ENCODE measurements around the gene LANCL2.

DNA sequence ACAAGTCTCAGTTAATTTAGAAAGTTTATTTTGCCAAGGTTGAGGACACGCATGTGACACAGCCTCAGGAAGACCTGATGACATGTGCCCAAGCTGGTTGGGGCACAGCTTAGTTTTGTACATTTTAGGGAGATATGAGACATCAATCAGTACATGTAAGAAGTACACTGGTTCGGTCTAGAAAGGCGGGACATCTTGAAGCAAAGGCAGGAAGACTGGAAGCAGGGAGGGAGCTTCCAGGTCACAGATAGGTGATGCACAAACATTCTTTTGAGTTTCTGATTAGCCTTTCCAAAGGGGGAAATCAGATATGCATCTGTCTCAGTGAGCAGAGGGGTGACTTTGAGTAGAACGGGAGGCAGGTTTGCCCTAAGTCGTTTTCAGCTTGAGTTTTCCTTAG is 29.4 kb upstream of the LANCL2 start:
- TF ChIP-seq POLR2A (IDR thresholded peaks at IDR 0.05; ENCODE audit: low read depth, low read length) (no peak), MXI1 (IDR thresholded peaks at IDR 0.05; ENCODE audit: borderline replicate concordance, low read depth, low read length) (no peak), RAD21 (IDR thresholded peaks at IDR 0.05; ENCODE audit: low read length) (no peak), RFX5 (IDR thresholded peaks at IDR 0.05; ENCODE audit: low read depth, low read length) (no peak), BHLHE40 (IDR thresholded peaks at IDR 0.05; ENCODE audit: low read depth, low read length) (no peak), MAZ (IDR thresholded peaks at IDR 0.05; ENCODE audit: borderline replicate concordance, low read depth, low read length) (no peak), MAFK (IDR thresholded peaks at IDR 0.05; ENCODE audit: low read depth, low read length) (no peak), FOS (IDR thresholded peaks at IDR 0.05; ENCODE audit: low read depth, low read length) (no peak), SMC3 (IDR thresholded peaks at IDR 0.05; ENCODE audit: low read depth, low read length) (no peak), CEBPB (IDR thresholded peaks at IDR 0.05; ENCODE audit: low read depth, low read length) (no peak)
- TF ChIP-seq, protein P1, sequence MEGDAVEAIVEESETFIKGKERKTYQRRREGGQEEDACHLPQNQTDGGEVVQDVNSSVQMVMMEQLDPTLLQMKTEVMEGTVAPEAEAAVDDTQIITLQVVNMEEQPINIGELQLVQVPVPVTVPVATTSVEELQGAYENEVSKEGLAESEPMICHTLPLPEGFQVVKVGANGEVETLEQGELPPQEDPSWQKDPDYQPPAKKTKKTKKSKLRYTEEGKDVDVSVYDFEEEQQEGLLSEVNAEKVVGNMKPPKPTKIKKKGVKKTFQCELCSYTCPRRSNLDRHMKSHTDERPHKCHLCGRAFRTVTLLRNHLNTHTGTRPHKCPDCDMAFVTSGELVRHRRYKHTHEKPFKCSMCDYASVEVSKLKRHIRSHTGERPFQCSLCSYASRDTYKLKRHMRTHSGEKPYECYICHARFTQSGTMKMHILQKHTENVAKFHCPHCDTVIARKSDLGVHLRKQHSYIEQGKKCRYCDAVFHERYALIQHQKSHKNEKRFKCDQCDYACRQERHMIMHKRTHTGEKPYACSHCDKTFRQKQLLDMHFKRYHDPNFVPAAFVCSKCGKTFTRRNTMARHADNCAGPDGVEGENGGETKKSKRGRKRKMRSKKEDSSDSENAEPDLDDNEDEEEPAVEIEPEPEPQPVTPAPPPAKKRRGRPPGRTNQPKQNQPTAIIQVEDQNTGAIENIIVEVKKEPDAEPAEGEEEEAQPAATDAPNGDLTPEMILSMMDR (conservative IDR thresholded peaks at IDR 0.05; ENCODE audit: low read depth, low read length) = no peak
- TF ChIP-seq, protein P2, sequence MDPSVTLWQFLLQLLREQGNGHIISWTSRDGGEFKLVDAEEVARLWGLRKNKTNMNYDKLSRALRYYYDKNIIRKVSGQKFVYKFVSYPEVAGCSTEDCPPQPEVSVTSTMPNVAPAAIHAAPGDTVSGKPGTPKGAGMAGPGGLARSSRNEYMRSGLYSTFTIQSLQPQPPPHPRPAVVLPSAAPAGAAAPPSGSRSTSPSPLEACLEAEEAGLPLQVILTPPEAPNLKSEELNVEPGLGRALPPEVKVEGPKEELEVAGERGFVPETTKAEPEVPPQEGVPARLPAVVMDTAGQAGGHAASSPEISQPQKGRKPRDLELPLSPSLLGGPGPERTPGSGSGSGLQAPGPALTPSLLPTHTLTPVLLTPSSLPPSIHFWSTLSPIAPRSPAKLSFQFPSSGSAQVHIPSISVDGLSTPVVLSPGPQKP (IDR thresholded peaks at IDR 0.05; ENCODE audit: borderline replicate concordance, low read depth, low read length) = no peak
- TF ChIP-seq, protein P3, sequence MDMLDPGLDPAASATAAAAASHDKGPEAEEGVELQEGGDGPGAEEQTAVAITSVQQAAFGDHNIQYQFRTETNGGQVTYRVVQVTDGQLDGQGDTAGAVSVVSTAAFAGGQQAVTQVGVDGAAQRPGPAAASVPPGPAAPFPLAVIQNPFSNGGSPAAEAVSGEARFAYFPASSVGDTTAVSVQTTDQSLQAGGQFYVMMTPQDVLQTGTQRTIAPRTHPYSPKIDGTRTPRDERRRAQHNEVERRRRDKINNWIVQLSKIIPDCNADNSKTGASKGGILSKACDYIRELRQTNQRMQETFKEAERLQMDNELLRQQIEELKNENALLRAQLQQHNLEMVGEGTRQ (IDR thresholded peaks at IDR 0.05; ENCODE audit: low read depth, low read length) = no peak

Measured in IMR-90 (cell line).